Right renal pelvis (tissue), 4 donors: ENCODE results near the gene ALG9. TPM values are rescaled to one million over a fixed set of nuclear protein-coding genes. Genes with fewer than 3 reads are reported as not detected.
"Not testable (repeated sequence)": the region's sequence is repeated elsewhere in the genome, so short reads cannot be mapped to it uniquely, and the experiment has no call there.

ENCODE experiments used
- DNase-seq, 4 donors: peaks; one replicate each; pipeline ENCODE4 v3.0.0-alpha.2; 2013; ENCODE audit warnings: low read depth in 4 of 4, low spot score in 3 of 4, missing footprints in 1 of 4
- polyA plus RNA-seq, 4 donors: library from polyadenylated mRNA; unstranded; fragments of 120-200 nt; gene quantifications; one replicate each; pipeline ENCODE4 v1.2.1, GENCODE V29; 2013; ENCODE audit not compliant: insufficient read length in 4 of 4

ALG9 gene
- polyA plus RNA-seq, 4 donors = 40.3 to 50.2 (median 46.2) TPM

- no peak for DNase-seq
Measured at GRCh38 chr11:111772535-111772934, 98.8 kb downstream of the ALG9 start.

DNA sequence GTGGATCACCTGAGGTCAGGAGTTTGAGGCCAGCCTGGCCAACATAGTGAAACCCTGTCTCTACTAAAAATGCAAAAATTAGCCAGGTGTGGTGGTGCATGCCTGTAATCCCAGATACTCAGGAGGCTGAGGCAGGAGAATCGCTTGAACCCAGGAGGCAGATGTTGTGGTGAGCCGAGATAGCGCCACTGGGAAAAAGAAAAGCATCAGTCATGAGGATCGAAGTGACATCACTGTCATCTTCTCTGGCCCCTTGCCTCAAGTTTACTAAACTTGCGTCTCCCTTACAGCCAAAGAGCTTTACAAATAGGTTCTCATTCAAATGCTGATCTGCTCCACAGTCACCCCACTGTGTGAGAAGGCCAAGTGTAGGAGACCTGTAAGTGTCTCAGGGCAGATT lies 100.2 kb downstream of the ALG9 start:
- not testable (repeated sequence) for DNase-seq

DNA sequence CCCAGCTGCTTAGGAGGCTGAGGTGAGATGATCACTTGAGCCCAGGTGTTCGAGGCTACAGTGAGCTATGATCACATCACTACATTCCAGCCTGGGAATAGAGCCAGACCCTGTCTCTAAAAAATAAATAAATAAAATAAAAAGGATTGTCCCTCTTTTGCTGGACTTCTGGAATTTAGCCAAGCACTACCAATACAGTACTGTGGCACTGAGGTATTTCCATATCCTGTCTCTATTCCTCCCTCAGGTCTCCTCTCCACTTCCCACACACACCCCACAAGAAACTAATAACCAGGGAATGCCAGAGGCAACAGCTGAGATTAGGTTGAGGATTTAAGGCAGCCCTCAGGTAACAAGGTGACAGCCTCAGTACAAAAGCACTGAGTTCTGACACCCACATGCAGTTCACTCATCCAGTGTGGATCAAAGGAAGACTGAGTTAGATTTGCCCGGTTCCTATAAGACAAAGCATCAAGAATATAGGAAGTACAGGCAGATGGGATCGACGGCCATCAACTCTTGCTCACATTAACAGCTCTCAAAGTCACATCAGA lies 100.7 kb downstream of the ALG9 start:
- DNase-seq = no peak

DNA sequence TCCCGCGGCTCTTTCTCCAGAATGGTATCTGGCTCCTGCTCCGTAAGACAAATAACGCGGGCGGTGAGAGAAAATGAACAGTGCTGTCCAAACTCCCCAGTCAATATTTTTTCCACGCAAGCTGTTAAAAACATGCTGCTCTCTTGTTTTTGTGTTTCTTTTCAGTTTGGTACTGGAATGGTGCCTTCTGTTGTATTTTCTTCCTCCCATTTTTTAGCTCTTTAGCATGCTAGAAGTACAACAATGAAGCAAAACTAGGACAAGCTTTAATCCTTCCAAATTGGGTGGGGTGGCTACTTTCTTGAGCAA lies 104.6 kb downstream of the ALG9 start:
- DNase-seq = no peak

DNA sequence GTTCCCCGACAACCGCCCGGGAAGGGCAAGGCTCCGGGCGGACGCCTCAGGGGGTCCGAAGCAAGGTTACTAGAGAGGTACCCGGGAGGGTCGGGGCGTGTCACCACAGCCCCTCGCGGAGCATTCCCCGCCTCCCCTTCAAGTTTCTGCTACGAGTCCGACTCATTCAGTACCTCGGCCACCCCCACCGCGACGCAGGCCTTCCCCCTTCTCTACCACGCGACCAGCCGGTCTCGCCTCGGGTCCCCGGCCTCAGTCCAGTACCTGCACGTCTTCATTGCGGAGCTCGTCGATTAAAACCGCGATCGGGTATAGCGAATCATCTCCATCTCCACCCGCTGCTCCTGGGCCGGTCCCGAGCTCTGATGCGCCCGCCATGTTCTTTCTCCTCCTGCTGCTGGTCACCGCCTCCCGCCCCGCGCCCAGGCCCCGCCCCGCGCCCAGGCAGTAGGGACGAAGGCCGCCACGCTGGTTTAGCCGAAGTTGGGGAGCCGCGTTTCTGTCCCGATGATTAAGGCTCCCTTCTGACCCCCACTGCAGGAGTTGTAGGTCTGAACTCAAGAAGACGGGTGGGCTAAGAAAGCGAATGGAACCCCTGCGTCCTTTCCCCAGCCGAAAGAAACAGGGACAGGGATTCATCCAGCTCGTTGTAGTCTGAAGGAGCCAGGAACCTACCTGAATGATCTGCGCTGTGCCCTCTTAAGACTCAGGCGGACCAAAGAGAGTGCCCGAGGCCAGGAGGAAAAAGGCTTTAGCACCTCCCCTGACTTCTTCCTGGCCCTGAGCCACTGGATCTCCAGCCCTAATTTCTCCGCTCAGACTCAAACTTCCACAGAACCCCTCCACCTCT lies 105.2 kb downstream of the ALG9 start, which contains the start of gene PPP2R1B:
Gene PPP2R1B (minus strand): TSS at position 406 of the 850 bp plus-strand sequence. CDS start 28 bp downstream, at position 378.
- peak; percentile 56 to 75 (median 58) for DNase-seq

DNA sequence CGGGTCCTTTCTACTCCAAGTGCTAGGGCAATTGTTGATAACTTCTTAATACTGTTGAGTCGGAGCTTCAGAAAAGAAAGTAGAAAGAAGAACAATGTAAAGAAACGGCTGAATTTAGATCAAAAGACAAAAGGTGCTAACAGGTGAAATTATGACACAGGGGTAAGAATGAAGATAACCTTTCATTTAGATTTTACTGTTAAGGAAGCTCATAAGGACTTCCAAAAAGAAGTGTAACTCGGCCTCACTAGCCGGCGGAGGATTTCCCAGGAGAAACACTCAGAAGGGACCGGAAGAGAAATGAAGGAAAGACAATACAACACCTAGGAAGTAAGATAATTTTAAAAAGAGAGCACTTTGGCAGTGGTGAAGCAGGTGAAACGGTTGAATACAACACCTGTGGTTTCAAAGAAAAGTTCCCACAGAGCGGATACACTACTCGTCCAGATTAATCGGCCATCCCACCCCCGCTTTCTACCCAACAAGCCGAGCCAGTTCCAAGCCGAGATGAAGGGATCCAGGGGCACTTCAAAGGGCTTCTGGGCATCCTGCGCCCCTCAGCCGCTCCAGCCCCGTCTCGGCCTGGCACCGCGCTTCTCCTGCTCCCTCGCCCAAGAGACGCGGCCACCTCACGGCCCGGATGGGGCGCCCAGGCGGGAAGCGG lies 105.9 kb downstream of the ALG9 start:
- no peak for DNase-seq

DNA sequence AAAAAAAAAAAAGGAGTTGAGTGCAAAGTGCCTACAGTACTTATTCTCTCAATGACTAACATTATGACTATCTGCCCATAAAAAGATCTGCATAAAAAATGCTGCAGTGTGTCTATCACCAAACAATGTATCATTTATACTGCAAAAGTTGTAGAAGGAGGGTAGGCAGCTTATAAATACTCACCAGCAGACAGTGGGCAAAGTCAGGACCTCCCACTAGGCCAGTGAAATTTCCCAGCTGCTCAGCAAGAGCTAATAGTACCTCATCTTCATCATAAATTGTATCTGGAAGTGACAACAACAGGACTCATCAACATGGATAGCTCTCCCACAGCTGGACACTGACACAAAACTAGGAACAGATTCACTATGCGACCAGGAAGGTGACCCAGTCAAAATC lies 106.8 kb downstream of the ALG9 start:
- DNase-seq = no peak

- DNase-seq = no peak
Measured at GRCh38 chr11:111762981-111763643, 108.3 kb downstream of the ALG9 start.

DNA sequence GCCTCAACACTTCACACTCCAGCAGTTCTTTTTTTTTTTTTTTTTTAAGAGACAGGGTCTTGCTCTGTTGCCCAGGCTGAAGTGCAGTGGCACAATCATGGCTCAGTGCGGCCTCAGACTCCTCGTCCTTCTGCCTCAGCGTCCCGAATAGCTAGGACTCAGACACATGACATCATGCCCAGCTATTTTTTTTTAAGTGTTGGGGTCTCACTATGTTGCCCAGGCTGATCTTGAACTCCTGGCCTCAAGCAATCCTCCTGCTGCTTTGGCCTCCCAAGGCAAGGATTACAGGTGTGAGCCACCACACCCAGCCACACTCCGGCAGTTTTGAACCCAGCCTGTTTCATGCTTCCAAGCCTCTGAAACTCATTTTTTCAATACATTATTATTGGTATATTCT lies 108.9 kb downstream of the ALG9 start:
- no peak for DNase-seq

DNA sequence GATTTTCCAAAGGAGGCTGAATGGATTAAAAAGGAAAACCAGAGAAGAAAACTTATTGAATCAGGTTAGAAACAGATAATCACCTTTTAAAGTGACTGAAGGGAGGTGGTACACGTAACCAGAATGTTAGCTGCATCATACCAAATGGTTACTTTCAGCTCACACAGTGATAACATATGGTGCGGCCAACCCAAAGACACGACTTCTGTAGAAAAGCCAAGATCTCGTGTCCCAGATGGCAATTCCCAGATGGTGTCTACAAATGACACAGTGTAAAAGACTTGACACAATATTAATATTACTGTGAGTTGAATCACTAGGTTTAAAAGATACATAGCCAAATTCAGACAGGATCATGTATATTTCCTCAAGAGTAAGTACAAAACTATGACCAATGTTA lies 110.3 kb downstream of the ALG9 start:
- DNase-seq = no peak

DNA sequence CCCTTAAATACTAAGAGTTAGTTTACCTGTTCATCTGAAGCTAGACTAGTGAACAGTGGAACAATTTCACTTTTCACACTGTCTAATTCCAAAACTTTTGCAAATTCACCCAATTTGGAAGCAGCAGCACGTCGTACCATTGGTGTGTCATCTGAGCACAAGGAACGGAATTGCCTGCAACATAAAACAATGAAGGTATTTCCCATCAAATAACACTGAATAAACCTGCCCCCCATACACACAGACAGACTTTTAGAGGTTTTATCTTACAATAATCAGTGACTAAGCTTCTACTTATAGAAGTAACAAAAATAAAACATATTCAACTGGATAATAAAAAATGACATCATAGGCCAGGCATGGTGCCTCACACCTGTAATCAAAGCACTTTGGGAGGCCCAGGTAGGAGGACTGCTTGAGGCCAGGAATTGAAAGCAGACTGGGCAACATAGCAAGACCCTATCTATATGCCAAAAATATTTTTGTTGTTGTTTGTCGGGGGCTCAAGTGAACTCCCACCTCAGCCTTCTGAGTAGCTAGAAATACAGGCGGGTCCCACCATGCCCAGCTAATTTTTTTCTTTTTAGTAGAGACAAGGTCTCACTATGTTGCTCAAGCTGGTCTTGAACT lies 111.5 kb downstream of the ALG9 start:
- no peak for DNase-seq

GRCh38 chr11:111759376-111759775 lies 112.0 kb downstream of the ALG9 start:
- DNase-seq = no peak

DNA sequence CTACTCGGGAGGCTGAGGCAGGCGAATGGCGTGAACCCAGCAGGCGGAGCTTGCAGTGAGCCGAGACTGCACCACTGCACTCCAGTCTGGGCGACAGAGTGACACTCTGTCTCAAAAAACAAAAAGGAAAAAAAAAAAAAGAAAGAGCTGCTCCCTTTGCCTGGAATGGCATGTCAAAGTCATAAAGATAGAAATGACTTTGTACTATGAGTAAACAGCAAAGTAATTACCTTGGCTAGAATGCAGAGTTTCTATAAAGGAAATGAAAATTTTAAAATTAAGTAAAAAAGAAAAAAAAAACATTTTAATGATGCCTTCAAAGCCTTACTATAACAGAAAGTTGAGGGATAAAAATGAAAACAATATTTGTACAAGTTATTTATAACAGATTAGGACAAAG lies 115.3 kb downstream of the ALG9 start:
- no peak for DNase-seq

DNA sequence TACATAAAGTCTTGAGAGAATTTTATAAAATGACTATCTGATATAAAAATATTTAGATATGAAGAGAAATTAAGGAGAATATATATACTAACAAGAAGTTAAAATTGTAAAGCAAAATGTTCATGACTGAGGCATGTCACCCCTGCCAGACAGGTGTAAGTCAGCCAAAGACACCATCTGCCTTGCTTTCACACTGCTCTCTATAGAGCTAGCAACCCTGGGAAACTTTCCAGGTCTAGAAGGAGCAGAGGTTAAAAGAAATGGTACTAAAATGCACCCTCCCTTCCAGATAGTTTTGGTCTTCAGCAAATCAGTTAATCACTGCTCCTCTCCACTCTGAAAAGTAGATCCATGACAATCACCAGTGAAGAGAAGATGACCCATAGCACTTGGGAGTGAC lies 121.7 kb downstream of the ALG9 start:
- no peak for DNase-seq

DNA sequence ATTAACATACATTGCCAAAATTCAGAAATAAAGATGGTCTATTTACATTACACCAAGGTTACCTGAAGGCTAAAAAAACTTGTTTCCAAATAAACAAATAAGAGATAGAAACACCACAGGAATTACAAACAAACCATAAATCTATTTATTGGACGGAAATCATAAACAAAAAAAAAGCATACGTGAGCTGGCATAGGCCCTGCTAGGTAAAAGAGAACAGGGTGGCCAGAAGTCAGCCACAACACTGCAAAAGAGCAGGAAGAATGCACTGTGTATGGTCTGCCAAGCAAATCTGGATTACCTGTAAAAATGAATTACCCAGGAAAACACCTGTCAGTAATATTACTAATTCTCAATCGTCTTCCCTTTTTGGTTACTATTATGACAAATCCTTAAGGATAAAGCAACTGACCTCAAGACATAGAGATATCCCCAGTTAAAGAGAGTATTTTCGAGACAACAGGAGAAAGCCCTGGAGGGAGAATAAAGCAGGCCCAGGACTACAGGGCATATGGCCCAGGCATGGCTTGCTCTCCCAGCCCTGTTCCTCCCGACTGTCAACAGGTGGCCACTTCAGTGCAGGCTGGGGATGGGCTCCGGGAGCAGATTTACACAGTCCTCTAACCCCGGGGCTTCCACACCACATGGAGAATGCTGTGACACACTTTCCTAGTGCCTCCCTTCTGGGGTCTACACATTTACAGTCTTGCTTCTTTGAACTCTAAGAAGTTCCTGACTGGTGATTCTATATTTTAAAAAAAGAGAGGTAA lies 123.2 kb downstream of the ALG9 start:
- DNase-seq = no peak

DNA sequence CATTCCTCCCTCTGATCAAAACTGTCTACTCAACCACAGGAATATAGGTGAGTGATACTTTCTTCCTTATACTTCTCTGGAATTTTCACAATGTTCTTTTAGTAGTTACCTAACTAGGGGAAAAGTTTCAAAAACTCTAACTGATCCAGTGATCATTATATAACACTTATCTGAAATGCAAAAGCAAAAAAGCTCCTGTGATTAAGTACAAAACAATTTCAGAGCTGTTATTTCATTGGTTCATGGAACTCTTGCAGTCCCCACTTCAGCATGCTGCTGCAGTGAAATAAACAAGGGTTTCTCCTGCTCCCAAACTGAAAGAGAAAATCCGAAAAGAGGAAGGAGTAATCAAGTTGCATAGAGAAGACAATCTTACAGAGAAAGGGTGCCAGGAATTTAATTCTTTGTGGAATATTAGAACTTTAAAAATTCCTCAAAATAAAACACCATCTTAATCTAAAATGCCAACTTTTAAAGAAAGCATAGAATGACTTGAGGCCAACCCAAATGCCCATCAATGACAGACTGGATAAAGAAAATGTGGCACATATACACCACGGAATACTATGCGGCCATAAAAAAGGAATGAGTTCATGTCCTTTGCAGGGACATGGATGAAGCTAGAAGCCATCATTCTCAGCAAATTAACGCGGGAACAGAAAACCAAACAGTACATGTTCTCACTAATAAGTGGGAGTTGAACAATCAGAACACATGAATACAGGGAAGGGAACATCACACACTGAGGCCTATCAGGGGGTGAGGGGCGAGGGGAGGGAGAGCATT lies 125.5 kb downstream of the ALG9 start:
- no peak for DNase-seq

GRCh38 chr11:111743700-111744099 lies 127.7 kb downstream of the ALG9 start:
- DNase-seq = no peak

DNA sequence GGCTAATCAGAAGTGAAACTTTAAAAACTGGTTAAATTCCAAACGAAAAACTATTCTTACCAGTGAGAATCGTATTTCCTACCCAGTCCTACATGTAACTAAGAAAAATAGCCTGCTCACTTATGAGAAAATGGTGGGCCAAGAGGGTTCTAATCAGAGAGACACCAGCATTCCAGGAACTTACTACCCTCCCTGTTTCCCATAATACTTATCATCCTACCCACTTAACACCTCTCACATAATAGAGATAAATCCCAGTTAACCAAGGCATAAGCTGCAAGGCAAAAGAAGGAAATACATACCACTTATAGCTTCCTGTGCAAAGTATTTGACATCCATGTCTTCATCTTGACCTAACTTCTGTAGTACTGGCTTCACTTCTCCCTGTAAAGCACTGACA lies 129.6 kb downstream of the ALG9 start:
- DNase-seq = no peak

DNA sequence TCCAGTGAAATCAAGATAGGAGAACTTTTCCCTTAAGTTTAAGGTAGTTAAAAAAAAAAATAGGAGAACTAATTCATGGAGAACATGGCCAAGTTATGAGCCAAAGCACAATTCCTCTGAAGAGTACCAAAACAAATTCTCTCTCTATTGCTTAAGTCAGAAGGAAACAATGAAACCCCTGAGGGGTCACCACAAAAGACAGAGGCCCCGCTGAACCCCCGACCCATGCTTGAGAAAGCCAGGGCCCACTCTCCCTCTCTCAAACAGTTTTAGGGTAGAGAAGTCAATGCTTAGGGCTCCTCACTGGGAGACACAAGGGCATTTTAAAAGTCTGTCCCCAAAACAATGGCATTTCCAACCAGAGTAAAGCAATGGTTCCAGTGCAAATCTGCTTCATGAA lies 132.1 kb downstream of the ALG9 start:
- no peak for DNase-seq
